ENCODE data around the gene SGSM1.

DNA sequence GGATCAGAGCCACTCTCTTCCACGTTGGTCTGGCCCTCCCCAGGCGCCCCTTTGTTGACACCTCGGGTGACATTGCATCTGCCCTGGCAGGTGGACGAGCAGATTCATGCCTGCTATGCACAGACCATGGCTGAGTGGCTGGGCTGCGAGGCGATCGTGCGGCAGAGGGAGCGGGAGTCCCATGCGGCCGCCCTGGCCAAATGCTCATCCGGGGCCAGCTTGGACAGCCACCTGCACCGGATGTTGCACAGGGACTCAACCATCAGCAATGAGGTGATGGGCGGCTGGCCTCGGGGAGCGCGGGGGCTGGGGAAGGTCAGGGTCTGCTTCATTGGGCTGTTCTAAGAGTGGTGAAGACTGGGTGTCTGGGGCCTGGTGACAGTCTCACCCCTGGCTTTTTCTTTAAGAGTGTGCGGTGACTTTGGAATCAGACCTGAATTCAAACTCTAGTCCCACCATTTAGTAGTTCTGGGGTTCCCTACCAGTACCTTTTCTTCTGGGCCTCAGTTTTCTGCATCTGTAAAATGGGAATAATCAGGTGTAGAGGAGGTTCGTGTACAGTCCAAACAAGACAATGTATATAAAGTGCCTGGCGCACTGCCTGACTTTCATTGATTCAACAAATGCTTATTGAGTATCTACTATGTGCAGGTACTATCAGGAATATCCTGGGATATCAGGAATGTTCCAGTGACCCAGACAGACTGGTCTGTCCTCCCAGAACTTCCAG lies 87.5 kb downstream of the SGSM1 start:
- TF ChIP-seq EZH2 (IDR thresholded peaks at IDR 0.05) = no peak
- no peak for TF ChIP-seq FOSL1 (IDR thresholded peaks at IDR 0.05; ENCODE audit: low read depth)
- TF ChIP-seq ZNF274 (IDR thresholded peaks at IDR 0.05; ENCODE audit: low read depth, low read length) = no peak
